Left ventricle myocardium inferior (tissue), 1 donor: Measurements from ENCODE around the gene MAPK13. TPM values are rescaled to one million over a fixed set of nuclear protein-coding genes. Genes with fewer than 3 reads are reported as not detected.
"Not testable (repeated sequence)": the region's sequence is repeated elsewhere in the genome, so short reads cannot be mapped to it uniquely, and the experiment has no call there.

Experiments
- DNase-seq: peaks from one replicate; pipeline ENCODE4 v3.0.0-alpha.2; 2020
- H3K27ac ChIP-seq: fragments of 200-600 bp; replicated peaks from 2 replicates; pipeline ENCODE4 v1.8.0; 2021
- H3K27me3 ChIP-seq: fragments of 200-600 bp; 2 replicates; pipeline ENCODE4 v1.8.0; 2021; ENCODE audit warnings: low read depth
- H3K36me3 ChIP-seq: fragments of 200-600 bp; 2 replicates; pipeline ENCODE4 v1.8.0; 2021
- H3K4me1 ChIP-seq: fragments of 200-600 bp; 2 replicates; pipeline ENCODE4 v1.8.0; 2021
- H3K4me3 ChIP-seq: fragments of 200-600 bp; 2 replicates; pipeline ENCODE4 v1.8.0; 2021; ENCODE audit warnings: mild to moderate bottlenecking, moderate library complexity
- H3K9me3 ChIP-seq: fragments of 200-600 bp; replicated peaks from 2 replicates; pipeline ENCODE4 v1.8.0; 2021
- CTCF ChIP-seq: fragments of 200-600 bp; IDR thresholded peaks from 2 replicates; pipeline ENCODE4 v1.8.0; 2021; ENCODE audit warnings: antibody characterized with exemption, mild to moderate bottlenecking, borderline replicate concordance
- intact Hi-C: fragments of 100-400 bp; cut with micrococcal nuclease; formaldehyde crosslinking; loops from one replicate; pipeline ENCODE4 v1.11.0; 2022
- total RNA-seq: library from RNA; stranded (reverse); fragmentation: NEBNext Ultra II Directional; extraction: Animal tissue kit (Norgen Biotek cat#: 25700); gene quantifications from one replicate; pipeline ENCODE4 v1.2.1, GENCODE V29; 2021
- donor health status: DM: no; HTN: yes; CAD: no; lungs with severe emphysema.

Gene MAPK13
- total RNA-seq, 1 donor from 2014 or later: 0.33 TPM

GRCh38 chr6:36126121-36126520 lies 4.2 kb upstream of the MAPK13 start:
- H3K36me3 ChIP-seq: no peaks in the 10 kb centered on the region
- H3K4me3 ChIP-seq: no peak overlapping the region
- peaks cover 22% of the 10 kb centered on the region for H3K4me1 ChIP-seq
- peaks cover 58% of the 10 kb centered on the region for H3K27me3 ChIP-seq
- H3K9me3 ChIP-seq: no peaks in the 10 kb centered on the region
- no peak overlapping the region for H3K27ac ChIP-seq
- DNase-seq: no peak
- intact Hi-C loops: no loop called here
- no peak for TF ChIP-seq CTCF

DNA sequence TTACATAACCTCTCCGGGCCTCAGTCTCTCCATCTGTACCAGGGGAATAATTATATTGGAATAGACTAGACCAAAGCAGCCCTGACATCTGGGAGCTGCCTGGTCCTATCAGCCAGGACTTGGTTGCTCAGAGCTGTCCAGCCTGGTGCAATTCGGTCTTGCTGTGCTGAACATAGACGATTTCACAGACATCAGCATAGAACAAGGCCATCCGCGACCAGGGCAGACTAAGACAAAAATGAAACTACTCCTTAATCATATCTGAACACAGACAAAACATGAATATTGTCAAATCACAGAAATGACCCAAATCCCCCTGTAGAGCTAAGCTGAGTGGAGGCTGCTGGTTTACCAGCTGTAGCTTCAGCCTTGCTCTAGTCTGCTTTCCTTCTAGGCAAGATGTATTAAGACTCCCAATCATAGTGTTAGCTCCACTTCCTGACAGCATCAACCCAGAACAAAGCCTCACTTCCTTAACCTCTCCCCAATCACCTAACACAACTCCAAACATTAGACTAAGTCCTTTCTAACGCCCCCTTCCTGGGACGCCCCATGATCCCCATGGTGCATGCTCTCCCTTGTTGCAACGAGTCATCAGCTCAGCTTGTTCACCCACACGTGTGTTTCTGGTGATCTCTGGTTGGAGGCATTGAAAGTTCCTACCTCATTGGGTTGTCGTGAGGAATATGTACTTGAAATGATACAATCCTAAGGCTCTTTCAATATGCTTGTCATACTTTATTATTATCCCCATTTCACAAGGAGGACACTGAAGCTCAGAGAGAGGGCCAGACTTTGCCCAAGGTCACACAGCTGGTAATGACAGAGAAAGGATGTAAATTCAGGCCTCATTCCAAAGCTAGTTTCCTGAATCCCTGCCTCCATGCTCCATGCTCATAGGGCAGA lies 3.5 kb upstream of the MAPK13 start:
- H3K36me3 ChIP-seq: no peaks in the 10 kb centered on the region
- no peak for TF ChIP-seq CTCF
- H3K27ac ChIP-seq: no peak overlapping the region
- H3K9me3 ChIP-seq: no peaks in the 10 kb centered on the region
- peaks cover 64% of the 10 kb centered on the region for H3K27me3 ChIP-seq
- peaks cover 22% of the 10 kb centered on the region for H3K4me1 ChIP-seq
- no peak for DNase-seq
- H3K4me3 ChIP-seq: no peak overlapping the region
- intact Hi-C loops: no loop called here

GRCh38 chr6:36127462-36128016 lies 2.8 kb upstream of the MAPK13 start:
- no peak overlapping the region for H3K4me3 ChIP-seq
- H3K4me1 ChIP-seq: peaks cover 27% of the 10 kb centered on the region
- no peaks in the 10 kb centered on the region for H3K9me3 ChIP-seq
- DNase-seq: no peak
- H3K36me3 ChIP-seq: no peaks in the 10 kb centered on the region
- intact Hi-C loops: no loop called here
- no peak overlapping the region for H3K27ac ChIP-seq
- TF ChIP-seq CTCF: no peak
- H3K27me3 ChIP-seq: peaks cover 71% of the 10 kb centered on the region

DNA sequence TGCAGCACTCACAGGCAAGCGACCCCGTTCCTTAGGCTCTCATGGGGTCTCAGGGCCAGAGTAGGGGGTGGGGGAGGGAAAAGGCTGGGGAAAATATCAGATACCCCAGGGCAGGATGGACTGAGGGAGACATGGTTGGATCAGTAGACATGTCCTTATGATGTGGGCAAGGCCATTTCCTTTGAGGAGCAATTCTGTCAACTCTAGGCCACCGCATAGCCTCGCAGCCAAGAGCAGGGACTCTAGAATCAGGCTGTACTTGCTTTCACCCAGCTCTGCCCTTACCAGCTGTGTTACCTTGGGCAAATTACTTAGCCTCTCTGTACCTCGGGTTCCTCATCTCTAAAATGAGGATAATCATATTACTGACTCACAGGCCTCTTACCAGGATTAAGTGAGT lies 2.2 kb upstream of the MAPK13 start:
- peaks cover 27% of the 10 kb centered on the region for H3K4me1 ChIP-seq
- no peaks in the 10 kb centered on the region for H3K9me3 ChIP-seq
- no peak for DNase-seq
- no peak overlapping the region for H3K4me3 ChIP-seq
- peaks cover 75% of the 10 kb centered on the region for H3K27me3 ChIP-seq
- intact Hi-C loops: no loop called here
- TF ChIP-seq CTCF: no peak
- no peaks in the 10 kb centered on the region for H3K36me3 ChIP-seq
- no peak overlapping the region for H3K27ac ChIP-seq

- H3K4me3 ChIP-seq: no peak overlapping the region
- intact Hi-C loops: no loop called here
- TF ChIP-seq CTCF: no peak
- H3K27ac ChIP-seq: no peak overlapping the region
- no peak for DNase-seq
- no peaks in the 10 kb centered on the region for H3K9me3 ChIP-seq
- H3K4me1 ChIP-seq: peaks cover 27% of the 10 kb centered on the region
- H3K27me3 ChIP-seq: peaks cover 82% of the 10 kb centered on the region
- H3K36me3 ChIP-seq: no peaks in the 10 kb centered on the region
Measured at GRCh38 chr6:36128793-36129192, 1.5 kb upstream of the MAPK13 start.

- DNase-seq, H3K27ac ChIP-seq, H3K36me3 ChIP-seq, intact Hi-C loops, H3K4me3 ChIP-seq, H3K9me3 ChIP-seq: not testable (repeated sequence)
- peaks cover 24% of the 10 kb centered on the region for H3K4me1 ChIP-seq
- peaks cover 88% of the 10 kb centered on the region for H3K27me3 ChIP-seq
Measured at GRCh38 chr6:36129334-36129733, 979 bp upstream of the MAPK13 start.
